GM19240 (cell line): ENCODE data around the gene KRT79.
"Not testable (repeated sequence)": the region's sequence is repeated elsewhere in the genome, so short reads cannot be mapped to it uniquely, and the experiment has no call there.

Experiments used
- DNase-seq: peaks from one replicate; pipeline ENCODE4 v3.0.0; 2011; ENCODE audit warnings: low spot score; ENCODE audit not compliant: insufficient read length

The KRT79 gene

GRCh38 chr12:52833922-52834726 lies at the start of gene KRT79:
Gene KRT79 (minus strand): TSS chr12:52834311. CDS start chr12:52834260, 51 bp downstream.
- no peak for DNase-seq

- DNase-seq, result not testable (repeated sequence)
These were observed 46.4 kb upstream of the KRT79 start for GRCh38 chr12:52880499-52880898.

GRCh38 chr12:52879394-52880351 lies 45.6 kb upstream of the KRT79 start:
- no peak for DNase-seq

- DNase-seq, result no peak
These were observed 44.6 kb upstream of the KRT79 start for GRCh38 chr12:52878507-52879393.

GRCh38 chr12:52877242-52877641 lies 43.1 kb upstream of the KRT79 start:
- no peak for DNase-seq

GRCh38 chr12:52876372-52876771 lies 42.3 kb upstream of the KRT79 start:
- no peak for DNase-seq

GRCh38 chr12:52874573-52875435 lies 40.7 kb upstream of the KRT79 start:
- no peak for DNase-seq

GRCh38 chr12:52873832-52874572 lies 39.9 kb upstream of the KRT79 start:
- no peak for DNase-seq

- no peak for DNase-seq
These were observed 39.4 kb upstream of the KRT79 start for GRCh38 chr12:52873513-52873831.

GRCh38 chr12:52872644-52873389 lies 38.7 kb upstream of the KRT79 start:
- DNase-seq, result no peak

- DNase-seq, result no peak
These were observed 37.4 kb upstream of the KRT79 start for GRCh38 chr12:52871291-52872039.

- DNase-seq, result peak; percentile 82
These were observed 36.5 kb upstream of the KRT79 start for GRCh38 chr12:52870361-52871290.

GRCh38 chr12:52867642-52868041 lies 33.5 kb upstream of the KRT79 start:
- no peak for DNase-seq

GRCh38 chr12:52867152-52867551 lies 33.0 kb upstream of the KRT79 start:
- no peak for DNase-seq

- DNase-seq, result no peak
These were observed 31.2 kb upstream of the KRT79 start for GRCh38 chr12:52865090-52865944.

- no peak for DNase-seq
These were observed 27.9 kb upstream of the KRT79 start for GRCh38 chr12:52862023-52862422.
